HCT116 (cell line): ENCODE results near the gene RPL29. TPM values are rescaled to one million over a fixed set of nuclear protein-coding genes. Genes with fewer than 3 reads are reported as not detected.

Source experiments
- ATAC-seq: fragments of 200-7000 bp; cut with Tn5 transposase; 2 replicates; pipeline ENCODE4 v1.9.1; 2020; ENCODE audit warnings: mild to moderate bottlenecking, moderate library complexity
- BruUV-seq: library from RNA; stranded (reverse); fragments of 400-500 nt; replicated peaks from 2 replicates; lab custom pipeline; 2021; lab: Mats Ljungman, UMichigan
- CTCF ChIA-PET: fragments of 300-600 bp; sonication (Branson Sonifier 250); formaldehyde crosslinking; loops from one replicate; lab custom pipeline; 2021; ENCODE audit warnings: antibody characterized with exemption; lab: Charles Lee
- POLR2A ChIA-PET: fragments of 300-600, 350-600 bp; sonication (Branson Sonifier 250); formaldehyde crosslinking; loops from one replicate; lab custom pipeline; 2021; ENCODE audit warnings: antibody characterized with exemption; lab: Charles Lee
- RAD21 ChIA-PET, 2 experiments: fragments of 300-600 bp; sonication (Branson Sonifier 250); formaldehyde crosslinking; loops; one replicate each; lab custom pipeline; 2023; ENCODE audit warnings: low total read pairs in 2 of 2; ENCODE audit not compliant: uncharacterized antibody in 2 of 2, unreplicated experiment in 2 of 2, low non-redundant PET in 1 of 2; lab: Charles Lee
- DNase-seq: peaks from one replicate; pipeline ENCODE4 v3.0.0-alpha.2; 2010; ENCODE audit warnings: low read depth, low spot score
- H2AFZ ChIP-seq: fragments of 200-600 bp; shearing (Covaris generic), sonication (generic); 2 replicates; pipeline ENCODE4 v1.6.1; 2017; ENCODE audit warnings: low read depth, mixed run types, mixed read lengths, antibody characterized with exemption, low read length; ENCODE audit not compliant: poor library complexity, severe bottlenecking
- H3K27ac ChIP-seq: 2 replicates; pipeline ENCODE4 v1.5.1; 2012; ENCODE audit warnings: low read depth, low read length
- H3K27me3 ChIP-seq: fragments of 200-600 bp; sonication (generic); 2 replicates; pipeline ENCODE4 v1.6.1; 2016; ENCODE audit warnings: mixed run types, low read length, mixed read lengths; ENCODE audit not compliant: insufficient read depth
- H3K36me3 ChIP-seq, 2 experiments: fragments of 200-500 bp in 1 of 2; fragments of 200-600 bp in 1 of 2; sonication (Bioruptor generic) in 1 of 2; sonication (generic) in 1 of 2; 2 replicates each; pipeline versions ENCODE4 v1.5.1 to v1.6.1; 2014 to 2016; ENCODE audit warnings: low read length in 2 of 2, inconsistent platforms in 1 of 2, mixed read lengths in 1 of 2, mixed run types in 1 of 2; ENCODE audit not compliant: insufficient read depth in 2 of 2, control insufficient read depth in 1 of 2
- H3K4me1 ChIP-seq, 2 experiments: fragments of 200-600 bp in 1 of 2; sonication (generic) in 1 of 2; 2 replicates each; pipeline versions ENCODE4 v1.5.1 to v1.6.1; 2012 to 2017; ENCODE audit warnings: low read length in 2 of 2, inconsistent platforms in 1 of 2, mild to moderate bottlenecking in 1 of 2, mixed read lengths in 1 of 2, mixed run types in 1 of 2, moderate library complexity in 1 of 2; ENCODE audit not compliant: insufficient read depth in 2 of 2, control insufficient read depth in 1 of 2
- H3K4me2 ChIP-seq: fragments of 200-600 bp; sonication (generic); 2 replicates; pipeline ENCODE4 v1.6.1; 2017; ENCODE audit warnings: mixed run types, low read length, mixed read lengths
- H3K4me3 ChIP-seq, 2 experiments: fragments of 200-600 bp in 1 of 2; sonication (generic) in 1 of 2; replicated peaks in 1 of 2; 2 replicates each; pipeline ENCODE4 v1.5.1; 2011 to 2016; ENCODE audit warnings: low read length in 2 of 2, control low read depth in 1 of 2, low read depth in 1 of 2, mild to moderate bottlenecking in 1 of 2, mixed read lengths in 1 of 2, mixed run types in 1 of 2
- H3K79me2 ChIP-seq: fragments of 200-600 bp; sonication (generic); 2 replicates; pipeline ENCODE4 v1.6.1; 2017; ENCODE audit warnings: mild to moderate bottlenecking, mixed run types, low read length, moderate library complexity, mixed read lengths; ENCODE audit not compliant: insufficient read depth
- H3K9ac ChIP-seq: fragments of 200-600 bp; sonication (generic); 2 replicates; pipeline ENCODE4 v1.6.1; 2016; ENCODE audit warnings: low read length, mixed read lengths
- H3K9me2 ChIP-seq: fragments of 200-600 bp; sonication (generic), shearing (Covaris generic); 2 replicates; pipeline ENCODE4 v1.6.1; 2017; ENCODE audit warnings: mixed run types, mild to moderate bottlenecking, moderate library complexity; ENCODE audit not compliant: insufficient read depth
- H3K9me3 ChIP-seq, 2 experiments: fragments of 200-500 bp in 1 of 2; fragments of 200-600 bp in 1 of 2; sonication (Bioruptor generic) in 1 of 2; sonication (generic) in 1 of 2; 2 replicates each; pipeline ENCODE4 v1.6.1; 2014 to 2017; ENCODE audit warnings: low read length in 2 of 2, mixed read lengths in 2 of 2, inconsistent platforms in 1 of 2, low read depth in 1 of 2, mild to moderate bottlenecking in 1 of 2, mixed run types in 1 of 2, moderate library complexity in 1 of 2; ENCODE audit not compliant: control insufficient read depth in 1 of 2, insufficient read depth in 1 of 2
- H4K20me1 ChIP-seq: fragments of 200-600 bp; sonication (generic), shearing (Covaris generic); 2 replicates; pipeline ENCODE4 v1.6.1; 2017; ENCODE audit warnings: mixed run types, mild to moderate bottlenecking, moderate library complexity; ENCODE audit not compliant: insufficient read depth
- CBX3 ChIP-seq: IDR thresholded peaks from 2 replicates; pipeline ENCODE4 v1.6.1; 2012; ENCODE audit warnings: low read depth
- CEBPB ChIP-seq: IDR thresholded peaks from 2 replicates; pipeline ENCODE4 v1.6.1; 2012; ENCODE audit warnings: low read depth
- EGR1 ChIP-seq: IDR thresholded peaks from 2 replicates; pipeline ENCODE4 v1.6.1; 2012; ENCODE audit warnings: low read depth
- EZH2phosphoT487 ChIP-seq: fragments of 200-600 bp; IDR thresholded peaks from 2 replicates; pipeline ENCODE4 v1.6.1; 2018; ENCODE audit warnings: antibody characterized with exemption, borderline replicate concordance
- RAD21 ChIP-seq: IDR thresholded peaks from 2 replicates; pipeline ENCODE4 v1.6.1; 2012; ENCODE audit warnings: low read depth, mild to moderate bottlenecking
- SP1 ChIP-seq: IDR thresholded peaks from 2 replicates; pipeline ENCODE4 v1.6.1; 2012; ENCODE audit warnings: low read depth
- TCF7L2 ChIP-seq: IDR thresholded peaks from 2 replicates; pipeline ENCODE4 v1.7.0; 2011; ENCODE audit warnings: borderline replicate concordance, inconsistent platforms; ENCODE audit not compliant: insufficient read depth, insufficient read length; ENCODE audit errors: extremely low read depth
- YY1 ChIP-seq: IDR thresholded peaks from 2 replicates; pipeline ENCODE4 v1.6.1; 2011; ENCODE audit warnings: low read length, low read depth, moderate library complexity, mild to moderate bottlenecking; ENCODE audit not compliant: insufficient replicate concordance; ENCODE audit errors: extremely low read depth
- ZFX ChIP-seq: fragments of 450-650 bp; IDR thresholded peaks from 2 replicates; pipeline ENCODE4 v1.6.1; 2017
- intact Hi-C: fragments of 100-400 bp; cut with micrococcal nuclease; formaldehyde crosslinking; loops from 2 replicates; pipeline ENCODE4 v1.10.0; 2022
- total RNA-seq: library from RNA; stranded (reverse); gene quantifications from one replicate; pipeline ENCODE4 v1.2.1, GENCODE V29; 2021; ENCODE audit not compliant: unreplicated experiment
- TF ChIP-seq, protein P1 (sequence below): IDR thresholded peaks from 2 replicates; pipeline ENCODE4 v1.6.1; 2012; ENCODE audit warnings: low read depth
- TF ChIP-seq, protein P2 (sequence below): IDR thresholded peaks from 2 replicates; pipeline ENCODE4 v1.6.1; 2012

RPL29 gene
- total RNA-seq, 1 experiment from 2014 or later: 1,880 TPM

DNA sequence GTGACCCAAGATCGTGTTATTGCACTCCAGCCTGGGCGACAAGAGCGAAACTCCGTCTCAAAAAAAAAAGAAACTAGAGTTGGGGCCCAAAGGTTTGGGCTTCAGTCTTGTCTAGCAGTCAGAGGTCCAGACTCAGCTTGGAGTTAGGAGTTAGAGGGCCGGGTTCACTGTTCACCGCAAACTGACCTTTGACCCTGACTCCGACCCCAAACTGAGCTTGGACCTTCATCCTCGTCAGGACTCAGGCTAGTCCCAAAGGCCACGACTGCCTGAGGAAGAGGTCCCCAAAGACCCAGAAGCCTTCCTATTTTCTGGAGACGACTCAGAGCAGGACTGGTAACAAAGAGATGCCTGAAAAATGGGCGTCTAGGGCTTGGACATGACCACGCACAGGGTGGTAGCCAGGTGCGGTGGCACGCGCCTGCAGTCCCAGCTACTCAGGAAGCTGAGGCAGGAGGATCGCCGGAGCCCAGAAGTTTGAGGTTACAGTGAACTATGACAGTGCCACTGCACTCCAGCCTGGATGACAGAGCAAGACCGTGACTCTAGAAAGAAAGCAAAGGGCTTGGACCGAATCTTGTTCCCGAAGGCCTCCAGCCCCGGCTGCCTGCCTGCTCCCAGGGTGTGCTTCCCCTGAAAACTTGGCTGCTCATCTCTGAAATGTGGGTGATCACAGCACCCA is 22.8 kb upstream of the RPL29 start (continued):
- TF ChIP-seq, protein P1, sequence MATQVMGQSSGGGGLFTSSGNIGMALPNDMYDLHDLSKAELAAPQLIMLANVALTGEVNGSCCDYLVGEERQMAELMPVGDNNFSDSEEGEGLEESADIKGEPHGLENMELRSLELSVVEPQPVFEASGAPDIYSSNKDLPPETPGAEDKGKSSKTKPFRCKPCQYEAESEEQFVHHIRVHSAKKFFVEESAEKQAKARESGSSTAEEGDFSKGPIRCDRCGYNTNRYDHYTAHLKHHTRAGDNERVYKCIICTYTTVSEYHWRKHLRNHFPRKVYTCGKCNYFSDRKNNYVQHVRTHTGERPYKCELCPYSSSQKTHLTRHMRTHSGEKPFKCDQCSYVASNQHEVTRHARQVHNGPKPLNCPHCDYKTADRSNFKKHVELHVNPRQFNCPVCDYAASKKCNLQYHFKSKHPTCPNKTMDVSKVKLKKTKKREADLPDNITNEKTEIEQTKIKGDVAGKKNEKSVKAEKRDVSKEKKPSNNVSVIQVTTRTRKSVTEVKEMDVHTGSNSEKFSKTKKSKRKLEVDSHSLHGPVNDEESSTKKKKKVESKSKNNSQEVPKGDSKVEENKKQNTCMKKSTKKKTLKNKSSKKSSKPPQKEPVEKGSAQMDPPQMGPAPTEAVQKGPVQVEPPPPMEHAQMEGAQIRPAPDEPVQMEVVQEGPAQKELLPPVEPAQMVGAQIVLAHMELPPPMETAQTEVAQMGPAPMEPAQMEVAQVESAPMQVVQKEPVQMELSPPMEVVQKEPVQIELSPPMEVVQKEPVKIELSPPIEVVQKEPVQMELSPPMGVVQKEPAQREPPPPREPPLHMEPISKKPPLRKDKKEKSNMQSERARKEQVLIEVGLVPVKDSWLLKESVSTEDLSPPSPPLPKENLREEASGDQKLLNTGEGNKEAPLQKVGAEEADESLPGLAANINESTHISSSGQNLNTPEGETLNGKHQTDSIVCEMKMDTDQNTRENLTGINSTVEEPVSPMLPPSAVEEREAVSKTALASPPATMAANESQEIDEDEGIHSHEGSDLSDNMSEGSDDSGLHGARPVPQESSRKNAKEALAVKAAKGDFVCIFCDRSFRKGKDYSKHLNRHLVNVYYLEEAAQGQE: no peak
- no peak for TF ChIP-seq EZH2phosphoT487
- no peak for TF ChIP-seq CBX3
- no peak for TF ChIP-seq SP1
- no peak for TF ChIP-seq RAD21
- TF ChIP-seq ZFX: no peak
- TF ChIP-seq, protein P2, sequence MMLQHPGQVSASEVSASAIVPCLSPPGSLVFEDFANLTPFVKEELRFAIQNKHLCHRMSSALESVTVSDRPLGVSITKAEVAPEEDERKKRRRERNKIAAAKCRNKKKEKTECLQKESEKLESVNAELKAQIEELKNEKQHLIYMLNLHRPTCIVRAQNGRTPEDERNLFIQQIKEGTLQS: no peak

DNA sequence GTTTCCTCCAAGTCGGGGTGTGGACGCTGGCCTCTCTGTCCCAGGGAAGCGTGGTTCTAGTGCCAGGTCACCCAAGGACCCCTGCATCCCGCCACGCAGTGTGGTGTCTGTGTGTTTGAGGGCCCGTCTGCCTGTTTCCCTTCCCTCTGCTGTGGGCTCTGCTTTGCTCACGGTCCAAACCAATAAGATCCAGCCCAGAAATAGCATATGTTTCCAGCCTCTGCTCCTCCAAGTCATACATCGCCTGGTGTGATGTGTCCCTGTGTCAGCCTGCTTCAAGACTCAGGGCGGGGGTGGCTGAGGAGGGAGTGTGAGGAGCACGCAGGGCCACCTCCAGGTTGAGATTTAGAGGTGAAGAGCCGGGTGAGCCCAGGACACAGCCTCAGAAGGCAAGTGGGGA is 21.9 kb upstream of the RPL29 start:
- no TSS peak for BruUV-seq
- TF ChIP-seq ZFX: no peak
- TF ChIP-seq YY1: no peak
- no peak for TF ChIP-seq EGR1
- TF ChIP-seq TCF7L2: no peak
- no peak for TF ChIP-seq CEBPB
- intact Hi-C loops: no loop called here
- RAD21 ChIA-PET: no interaction called here
- Histone ChIP-seq H3K9me2 (no peaks in the 10 kb centered on the region), H3K4me2 (no peak overlapping the region), H3K27ac (no peak overlapping the region), H3K9ac (no peak overlapping the region), H3K27me3 (no peaks in the 10 kb centered on the region), H3K9me3 (no peaks in the 10 kb centered on the region), H3K79me2 (no peaks in the 10 kb centered on the region), H2AFZ (no peak overlapping the region), H4K20me1 (no peaks in the 10 kb centered on the region), H3K4me1 (peaks cover 1 to 11% of the 10 kb centered on the region in 2 experiments; a peak in 3 of 4 replicates), H3K36me3 (no peaks in the 10 kb centered on the region), H3K4me3 (no peak overlapping the region)
- ATAC-seq: no peak
- no peak for DNase-seq
- CTCF ChIA-PET: no interaction called here
- POLR2A ChIA-PET: no interaction called here
